Liver (tissue), 9 donors: Measurements from ENCODE around the gene CTAGE1. TPM values are rescaled to one million over a fixed set of nuclear protein-coding genes. Genes with fewer than 3 reads are reported as not detected.

ENCODE experiments used
- DNase-seq: peaks from one replicate; pipeline ENCODE4 v3.0.0-alpha.2; 2017; ENCODE audit warnings: low spot score
- H3K27ac ChIP-seq, 2 donors: one replicate each; pipeline ENCODE4 v1.7.0; 2013; ENCODE audit warnings: inconsistent platforms in 2 of 2, low read length in 2 of 2, control low read depth in 1 of 2, low read depth in 1 of 2, mild to moderate bottlenecking in 1 of 2
- H3K27me3 ChIP-seq, 4 donors: one replicate each; pipeline versions ENCODE4 v1.6.1 to v1.7.0; 2013; ENCODE audit warnings: low read length in 3 of 4, inconsistent platforms in 1 of 4, mild to moderate bottlenecking in 1 of 4, moderate library complexity in 1 of 4; ENCODE audit not compliant: control insufficient read depth in 4 of 4, insufficient read depth in 4 of 4
- H3K36me3 ChIP-seq, 4 donors: one replicate each; pipeline versions ENCODE4 v1.6.1 to v1.7.0; 2013; ENCODE audit warnings: low read length in 3 of 4, mild to moderate bottlenecking in 3 of 4, low read depth in 1 of 4, moderate library complexity in 1 of 4; ENCODE audit not compliant: control insufficient read depth in 4 of 4, insufficient read depth in 3 of 4
- H3K4me1 ChIP-seq, 4 donors: one replicate each; pipeline versions ENCODE4 v1.6.1 to v1.7.0; 2013; ENCODE audit warnings: low read length in 3 of 4, mild to moderate bottlenecking in 3 of 4, moderate library complexity in 1 of 4; ENCODE audit not compliant: control insufficient read depth in 4 of 4, insufficient read depth in 4 of 4
- H3K4me3 ChIP-seq, 3 donors: one replicate each; pipeline versions ENCODE4 v1.6.1 to v1.7.0; 2013; ENCODE audit warnings: low read length in 3 of 3, control low read depth in 1 of 3, low read depth in 1 of 3, mild to moderate bottlenecking in 1 of 3
- H3K9ac ChIP-seq, 2 donors: one replicate each; pipeline ENCODE4 v1.7.0; 2013; ENCODE audit warnings: low read length in 2 of 2, mild to moderate bottlenecking in 2 of 2, moderate library complexity in 2 of 2, control low read depth in 1 of 2, low read depth in 1 of 2
- H3K9me3 ChIP-seq, 4 donors: one replicate each; pipeline versions ENCODE4 v1.6.1 to v1.7.0; 2013; ENCODE audit warnings: low read length in 3 of 4; ENCODE audit not compliant: control insufficient read depth in 4 of 4
- ATF3 ChIP-seq: IDR thresholded peaks from 2 replicates; pipeline ENCODE4 v1.6.1; 2016; ENCODE audit warnings: antibody characterized with exemption
- CTCF ChIP-seq: fragments of 150-350 bp; IDR thresholded peaks from 2 replicates; pipeline ENCODE4 v1.5.1; 2017; ENCODE audit warnings: improper control_type of control experiment, low read depth, low read length; ENCODE audit not compliant: missing input control
- EGR1 ChIP-seq, 2 donors: IDR thresholded peaks; 2 replicates each; pipeline ENCODE4 v1.6.1; 2016 to 2018; ENCODE audit warnings: antibody characterized with exemption in 2 of 2, low read depth in 2 of 2
- FOXA1 ChIP-seq: IDR thresholded peaks from 2 replicates; pipeline ENCODE4 v1.6.1; 2016; ENCODE audit warnings: antibody characterized with exemption
- FOXA2 ChIP-seq: IDR thresholded peaks from 2 replicates; pipeline ENCODE4 v1.6.1; 2016; ENCODE audit warnings: antibody characterized with exemption
- GABPA ChIP-seq, 2 donors: IDR thresholded peaks in 1 of 2; conservative IDR thresholded peaks in 1 of 2; 2 replicates each; pipeline ENCODE4 v1.6.1; 2016; ENCODE audit warnings: antibody characterized with exemption in 2 of 2, mild to moderate bottlenecking in 1 of 2, moderate library complexity in 1 of 2
- HNF4A ChIP-seq, 2 donors: conservative IDR thresholded peaks; 2 replicates each; pipeline ENCODE4 v1.6.1; 2016; ENCODE audit warnings: antibody characterized with exemption in 2 of 2, mild to moderate bottlenecking in 2 of 2
- HNF4G ChIP-seq: IDR thresholded peaks from 2 replicates; pipeline ENCODE4 v1.6.1; 2016; ENCODE audit warnings: antibody characterized with exemption
- JUND ChIP-seq, 2 donors: IDR thresholded peaks; 2 replicates each; pipeline ENCODE4 v1.6.1; 2016; ENCODE audit warnings: antibody characterized with exemption in 2 of 2
- MAX ChIP-seq: IDR thresholded peaks from 2 replicates; pipeline ENCODE4 v1.6.1; 2016; ENCODE audit warnings: antibody characterized with exemption
- NR2F2 ChIP-seq: IDR thresholded peaks from 2 replicates; pipeline ENCODE4 v1.6.1; 2016; ENCODE audit warnings: antibody characterized with exemption
- RAD21 ChIP-seq, 2 donors: IDR thresholded peaks; 2 replicates each; pipeline ENCODE4 v1.6.1; 2016; ENCODE audit warnings: antibody characterized with exemption in 2 of 2, mild to moderate bottlenecking in 2 of 2
- REST ChIP-seq: IDR thresholded peaks from 2 replicates; pipeline ENCODE4 v1.6.1; 2016; ENCODE audit warnings: antibody characterized with exemption, mild to moderate bottlenecking
- RXRA ChIP-seq, 2 donors: IDR thresholded peaks; 2 replicates each; pipeline ENCODE4 v1.6.1; 2017 to 2018; ENCODE audit warnings: antibody characterized with exemption in 2 of 2, mild to moderate bottlenecking in 1 of 2
- SP1 ChIP-seq: IDR thresholded peaks from 2 replicates; pipeline ENCODE4 v1.6.1; 2018; ENCODE audit warnings: antibody characterized with exemption, mild to moderate bottlenecking
- TAF1 ChIP-seq: conservative IDR thresholded peaks from 2 replicates; pipeline ENCODE4 v1.6.1; 2016; ENCODE audit warnings: antibody characterized with exemption, mild to moderate bottlenecking
- YY1 ChIP-seq: IDR thresholded peaks from 2 replicates; pipeline ENCODE4 v1.6.1; 2016; ENCODE audit warnings: antibody characterized with exemption, mild to moderate bottlenecking
- WGBS: extraction: QIAGEN DNeasy Blood & Tissue Kit; methylation state at CpG from one replicate; pipeline ENCODE4 v1.1.7; 2013; 5-methylcytosine and 5-hydroxymethylcytosine counted together
- polyA plus RNA-seq, 2 donors: library from polyadenylated mRNA; stranded (reverse) in 1 of 2; unstranded in 1 of 2; fragments of 200-250 nt in 1 of 2; fragments of >200 nt in 1 of 2; fragmentation: Nextera tagmentation in 1 of 2; extraction: Ambion mirVana in 1 of 2; gene quantifications; one replicate each; pipeline versions ENCODE4 v1.2.1 to v1.2.3, GENCODE V29; 2013 to 2015
- total RNA-seq, 2 donors: library from RNA; depleted of rRNA; stranded (reverse); fragments of >200 nt; gene quantifications; one replicate each; pipeline ENCODE4 v1.2.3, GENCODE V29; 2014
- TF ChIP-seq, protein P1 (sequence below): IDR thresholded peaks from 2 replicates; pipeline ENCODE4 v1.6.1; 2016; ENCODE audit warnings: antibody characterized with exemption
- donor health status: healthy.
- donor health status: healthy.
- donor health status: healthy.
- donor health status: healthy.
- donor health status: healthy.

Gene CTAGE1
- total and polyA plus RNA-seq, 4 donors = not detected

DNA sequence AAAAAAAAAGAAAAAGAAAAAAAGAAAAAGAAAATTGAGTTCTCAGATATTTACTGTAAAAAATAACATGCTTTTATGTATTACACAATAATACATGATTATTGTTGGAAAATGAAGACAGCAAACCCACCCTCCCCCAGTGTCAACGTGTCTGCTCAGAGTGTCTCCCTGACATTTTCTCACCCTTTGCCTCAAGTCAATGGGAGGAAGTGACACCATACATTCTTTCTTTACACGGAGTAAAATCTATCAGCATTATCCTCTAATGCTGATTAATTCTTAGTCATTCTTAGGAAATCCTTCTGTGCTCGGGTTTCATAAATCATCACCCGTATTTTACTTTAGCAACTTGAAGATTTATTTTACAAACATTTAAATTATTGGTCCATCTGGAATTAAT lies 32.0 kb downstream of the CTAGE1 start (continued):
- TF ChIP-seq REST (no peak), HNF4G (no peak), NR2F2 (no peak)

GRCh38 chr18:22378672-22379282 lies 38.9 kb downstream of the CTAGE1 start:
- no peak overlapping the region for H3K9ac ChIP-seq
- H3K4me3 ChIP-seq = no peak overlapping the region
- 53% methylated on average over 2 of the region's 2 CpGs for WGBS
- TF ChIP-seq MAX (no peak), REST (no peak), RAD21 (IDR thresholded peaks at IDR 0.05) (peak; percentile 71 to 88), FOXA2 (no peak), EGR1 (IDR thresholded peaks at IDR 0.05; ENCODE audit: low read depth in 2 of 2) (no peak), ATF3 (no peak), GABPA (IDR thresholded peaks at IDR 0.05 in 1 of 2, conservative IDR thresholded peaks at IDR 0.05 in 1 of 2) (no peak), FOXA1 (no peak), SP1 (no peak), NR2F2 (no peak), HNF4A (conservative IDR thresholded peaks at IDR 0.05) (no peak), RXRA (IDR thresholded peaks at IDR 0.05) (peak in 1 of 2 donors; percentile 19), TAF1 (no peak), JUND (IDR thresholded peaks at IDR 0.05) (no peak), HNF4G (no peak), YY1 (no peak), CTCF (peak; percentile 62)
- TF ChIP-seq, protein P1, sequence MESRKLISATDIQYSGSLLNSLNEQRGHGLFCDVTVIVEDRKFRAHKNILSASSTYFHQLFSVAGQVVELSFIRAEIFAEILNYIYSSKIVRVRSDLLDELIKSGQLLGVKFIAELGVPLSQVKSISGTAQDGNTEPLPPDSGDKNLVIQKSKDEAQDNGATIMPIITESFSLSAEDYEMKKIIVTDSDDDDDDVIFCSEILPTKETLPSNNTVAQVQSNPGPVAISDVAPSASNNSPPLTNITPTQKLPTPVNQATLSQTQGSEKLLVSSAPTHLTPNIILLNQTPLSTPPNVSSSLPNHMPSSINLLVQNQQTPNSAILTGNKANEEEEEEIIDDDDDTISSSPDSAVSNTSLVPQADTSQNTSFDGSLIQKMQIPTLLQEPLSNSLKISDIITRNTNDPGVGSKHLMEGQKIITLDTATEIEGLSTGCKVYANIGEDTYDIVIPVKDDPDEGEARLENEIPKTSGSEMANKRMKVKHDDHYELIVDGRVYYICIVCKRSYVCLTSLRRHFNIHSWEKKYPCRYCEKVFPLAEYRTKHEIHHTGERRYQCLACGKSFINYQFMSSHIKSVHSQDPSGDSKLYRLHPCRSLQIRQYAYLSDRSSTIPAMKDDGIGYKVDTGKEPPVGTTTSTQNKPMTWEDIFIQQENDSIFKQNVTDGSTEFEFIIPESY = no peak
- no peaks in the 10 kb centered on the region for H3K27me3 ChIP-seq
- no peaks in the 10 kb centered on the region for H3K9me3 ChIP-seq
- no peaks in the 10 kb centered on the region for H3K36me3 ChIP-seq
- H3K27ac ChIP-seq = no peak overlapping the region
- no peaks in the 10 kb centered on the region for H3K4me1 ChIP-seq
- no peak for DNase-seq
